Activated T-cell treated with anti-CD3 and anti-CD28 coated beads, Interleukin-2, amount 50 U/mL, for 1 hour (primary cell): ENCODE data around the gene MTFP1.
"Not testable (repeated sequence)": the region's sequence is repeated elsewhere in the genome, so short reads cannot be mapped to it uniquely, and the experiment has no call there.

Experiments
- DNase-seq: peaks from one replicate; pipeline ENCODE4 v3.0.0-alpha.2; 2020

The MTFP1 gene

GRCh38 chr22:30402028-30402765 lies 23.4 kb upstream of the MTFP1 start:
- no peak for DNase-seq

- not testable (repeated sequence) for DNase-seq
These were observed 22.8 kb upstream of the MTFP1 start for GRCh38 chr22:30402766-30403104.

- no peak for DNase-seq
These were observed 21.3 kb upstream of the MTFP1 start for GRCh38 chr22:30404307-30404706.

GRCh38 chr22:30405731-30406130 lies 19.8 kb upstream of the MTFP1 start:
- DNase-seq, result no peak

GRCh38 chr22:30406400-30406799 lies 19.2 kb upstream of the MTFP1 start:
- DNase-seq, result no peak

GRCh38 chr22:30408388-30409102 lies 17.0 kb upstream of the MTFP1 start:
- no peak for DNase-seq

- DNase-seq, result no peak
These were observed 13.8 kb upstream of the MTFP1 start for GRCh38 chr22:30411780-30412179.

GRCh38 chr22:30413001-30413400 lies 12.6 kb upstream of the MTFP1 start:
- DNase-seq, result no peak

- no peak for DNase-seq
These were observed 11.6 kb upstream of the MTFP1 start for GRCh38 chr22:30413745-30414524.

- no peak for DNase-seq
These were observed 11.0 kb upstream of the MTFP1 start for GRCh38 chr22:30414525-30415047.

- no peak for DNase-seq
These were observed 9.2 kb upstream of the MTFP1 start for GRCh38 chr22:30416403-30416802.

GRCh38 chr22:30416837-30417236 lies 8.7 kb upstream of the MTFP1 start:
- no peak for DNase-seq

- no peak for DNase-seq
These were observed 5.0 kb upstream of the MTFP1 start for GRCh38 chr22:30420347-30421125.

GRCh38 chr22:30421695-30422480 lies 3.7 kb upstream of the MTFP1 start:
- DNase-seq, result no peak

- DNase-seq, result no peak
These were observed 2.9 kb upstream of the MTFP1 start for GRCh38 chr22:30422481-30423300.

GRCh38 chr22:30423301-30423958 lies 2.1 kb upstream of the MTFP1 start:
- DNase-seq, result no peak

GRCh38 chr22:30423959-30424533 lies 1.5 kb upstream of the MTFP1 start:
- DNase-seq, result peak; percentile 96

GRCh38 chr22:30424534-30425326 lies 838 bp upstream of the MTFP1 start:
- no peak for DNase-seq

- no peak for DNase-seq
These were observed 297 bp upstream of the MTFP1 start for GRCh38 chr22:30425327-30425615.
